AG10803 (cell line): ENCODE measurements around the gene IQCC.

Source experiments
- DNase-seq: peaks from one replicate; pipeline ENCODE4 v3.0.0; 2010; ENCODE audit warnings: low read depth
- H3K4me3 ChIP-seq: 2 replicates; pipeline ENCODE4 v1.5.1; 2011; ENCODE audit warnings: mild to moderate bottlenecking, low read length, control low read depth
- TF ChIP-seq, protein P1 (sequence below): conservative IDR thresholded peaks from 2 replicates; pipeline ENCODE4 v1.5.1; 2011; ENCODE audit warnings: mild to moderate bottlenecking, low read length, control low read depth, inconsistent platforms

The IQCC gene

DNA sequence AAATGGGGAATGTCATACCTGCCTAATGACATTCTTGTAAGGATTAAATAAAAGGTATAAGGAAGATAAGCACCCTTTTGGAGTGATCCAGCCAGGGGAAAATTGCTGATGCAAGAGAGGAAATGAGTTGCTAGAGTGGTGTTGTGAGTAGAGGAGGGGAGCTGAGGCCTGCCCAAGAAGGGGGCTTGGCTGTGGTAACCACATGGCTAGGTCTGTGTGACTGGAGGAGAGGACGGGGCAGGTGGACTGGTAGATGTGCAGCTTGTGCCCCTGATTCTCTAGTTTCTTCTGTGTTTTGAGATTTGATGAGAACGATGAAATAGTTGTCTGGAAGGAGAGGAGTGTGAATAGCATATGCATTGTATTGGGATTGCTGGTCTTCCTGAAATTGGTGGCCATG lies 19.4 kb upstream of the IQCC start:
- H3K4me3 ChIP-seq: no peak overlapping the region
- TF ChIP-seq, protein P1, sequence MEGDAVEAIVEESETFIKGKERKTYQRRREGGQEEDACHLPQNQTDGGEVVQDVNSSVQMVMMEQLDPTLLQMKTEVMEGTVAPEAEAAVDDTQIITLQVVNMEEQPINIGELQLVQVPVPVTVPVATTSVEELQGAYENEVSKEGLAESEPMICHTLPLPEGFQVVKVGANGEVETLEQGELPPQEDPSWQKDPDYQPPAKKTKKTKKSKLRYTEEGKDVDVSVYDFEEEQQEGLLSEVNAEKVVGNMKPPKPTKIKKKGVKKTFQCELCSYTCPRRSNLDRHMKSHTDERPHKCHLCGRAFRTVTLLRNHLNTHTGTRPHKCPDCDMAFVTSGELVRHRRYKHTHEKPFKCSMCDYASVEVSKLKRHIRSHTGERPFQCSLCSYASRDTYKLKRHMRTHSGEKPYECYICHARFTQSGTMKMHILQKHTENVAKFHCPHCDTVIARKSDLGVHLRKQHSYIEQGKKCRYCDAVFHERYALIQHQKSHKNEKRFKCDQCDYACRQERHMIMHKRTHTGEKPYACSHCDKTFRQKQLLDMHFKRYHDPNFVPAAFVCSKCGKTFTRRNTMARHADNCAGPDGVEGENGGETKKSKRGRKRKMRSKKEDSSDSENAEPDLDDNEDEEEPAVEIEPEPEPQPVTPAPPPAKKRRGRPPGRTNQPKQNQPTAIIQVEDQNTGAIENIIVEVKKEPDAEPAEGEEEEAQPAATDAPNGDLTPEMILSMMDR: no peak
- DNase-seq: no peak

DNA sequence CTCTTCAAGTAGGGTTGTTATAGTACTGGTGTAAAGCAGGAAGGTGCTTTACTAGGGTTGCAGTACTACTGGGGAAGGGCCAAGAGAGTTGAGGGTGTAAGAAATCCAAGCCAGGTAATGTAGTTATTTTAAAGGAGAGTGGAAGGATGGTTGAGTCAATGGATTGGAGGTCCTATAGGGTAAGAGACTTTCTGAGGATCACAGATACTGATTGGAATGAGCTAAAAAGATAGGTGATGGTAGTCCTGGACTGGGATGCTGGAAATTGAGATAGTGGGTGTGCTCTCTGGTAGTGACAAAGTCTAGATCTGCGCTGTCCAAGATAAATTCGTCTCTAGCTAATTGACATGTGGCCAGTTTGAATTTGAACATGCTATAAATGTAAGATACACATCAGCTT lies 19.0 kb upstream of the IQCC start:
- no peak for DNase-seq
- no peak overlapping the region for H3K4me3 ChIP-seq
- TF ChIP-seq, protein P1: no peak

DNA sequence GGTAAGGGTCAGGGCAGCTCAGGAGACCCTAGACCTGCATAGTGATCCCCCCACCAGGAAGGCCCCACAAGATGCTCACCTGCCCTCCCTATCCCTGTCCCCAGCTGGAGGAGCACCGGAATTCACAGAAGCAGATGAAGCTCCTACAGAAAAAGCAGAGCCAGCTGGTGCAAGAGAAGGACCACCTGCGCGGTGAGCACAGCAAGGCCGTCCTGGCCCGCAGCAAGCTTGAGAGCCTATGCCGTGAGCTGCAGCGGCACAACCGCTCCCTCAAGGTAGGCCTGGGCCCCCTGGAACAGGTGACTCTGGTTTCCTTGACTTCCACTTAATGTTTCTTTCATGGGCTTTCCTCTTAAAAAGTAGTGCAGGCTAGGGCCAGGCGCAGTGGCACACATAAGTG lies 17.6 kb upstream of the IQCC start:
- TF ChIP-seq, protein P1: no peak

DNA sequence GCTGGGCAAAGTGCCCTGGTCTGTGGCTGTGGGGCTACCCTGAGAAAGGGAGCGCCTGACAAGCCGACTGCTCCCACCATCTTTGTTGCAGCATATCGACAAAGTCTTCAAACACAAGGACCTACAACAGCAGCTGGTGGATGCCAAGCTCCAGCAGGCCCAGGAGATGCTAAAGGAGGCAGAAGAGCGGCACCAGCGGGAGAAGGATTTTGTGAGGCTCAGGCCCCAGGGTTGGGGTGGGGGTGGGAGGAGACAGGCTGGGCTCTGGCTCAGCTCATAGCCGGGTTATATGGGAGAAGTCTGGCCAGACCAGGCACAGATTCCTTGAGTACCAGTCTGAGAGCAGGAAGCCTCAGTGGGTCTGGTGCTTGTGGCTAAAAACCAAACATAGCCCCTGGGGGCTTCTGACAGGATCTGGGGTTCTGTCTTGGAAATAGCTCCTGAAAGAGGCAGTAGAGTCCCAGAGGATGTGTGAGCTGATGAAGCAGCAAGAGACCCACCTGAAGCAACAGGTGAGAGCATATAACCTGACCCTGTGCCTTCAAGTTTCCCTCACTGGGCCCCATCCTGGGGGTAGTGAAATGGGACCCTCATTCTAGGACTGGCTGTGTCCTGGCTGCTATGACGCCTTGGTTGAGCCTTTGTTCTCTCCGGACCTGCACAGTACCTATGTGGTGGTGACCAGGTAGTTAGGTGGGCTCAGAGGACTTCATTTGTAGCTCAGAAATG lies 13.1 kb upstream of the IQCC start:
- no peak for DNase-seq
- H3K4me3 ChIP-seq: no peak overlapping the region
- TF ChIP-seq, protein P1: no peak

More for the DNA sequence above, 17.6 kb upstream of the IQCC start:
- H3K4me3 ChIP-seq: no peak overlapping the region
- DNase-seq: no peak

DNA sequence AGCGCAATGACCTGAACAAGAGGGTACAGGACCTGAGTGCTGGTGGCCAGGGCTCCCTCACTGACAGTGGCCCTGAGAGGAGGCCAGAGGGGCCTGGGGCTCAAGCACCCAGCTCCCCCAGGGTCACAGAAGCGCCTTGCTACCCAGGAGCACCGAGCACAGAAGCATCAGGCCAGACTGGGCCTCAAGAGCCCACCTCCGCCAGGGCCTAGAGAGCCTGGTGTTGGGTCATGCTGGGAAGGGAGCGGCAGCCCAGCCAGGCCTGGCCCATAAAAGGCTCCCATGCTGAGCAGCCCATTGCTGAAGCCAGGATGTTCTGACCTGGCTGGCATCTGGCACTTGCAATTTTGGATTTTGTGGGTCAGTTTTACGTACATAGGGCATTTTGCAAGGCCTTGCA lies 10.5 kb upstream of the IQCC start:
- TF ChIP-seq, protein P1: no peak
- no peak overlapping the region for H3K4me3 ChIP-seq
- no peak for DNase-seq

DNA sequence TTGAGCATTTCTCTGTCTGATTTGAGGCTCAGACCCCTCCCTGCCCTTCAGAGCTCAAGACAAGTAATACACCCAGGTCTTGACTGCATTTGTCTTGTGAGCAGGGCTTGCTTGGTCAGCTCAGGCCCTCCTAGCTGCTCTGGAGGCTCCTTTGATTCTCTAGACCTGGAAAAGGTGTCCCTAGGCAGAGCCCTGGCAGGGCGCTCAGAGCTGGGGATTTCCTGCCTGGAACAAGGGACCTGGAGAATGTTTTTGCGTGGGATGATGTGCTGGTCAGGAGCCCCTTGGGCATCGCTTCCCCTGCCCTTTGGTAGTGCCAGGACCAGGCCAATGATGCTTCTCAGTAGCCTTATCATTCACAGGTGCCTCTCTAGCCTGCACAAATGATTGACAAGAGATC lies 9.9 kb upstream of the IQCC start:
- TF ChIP-seq, protein P1: no peak
- no peak for DNase-seq
- no peak overlapping the region for H3K4me3 ChIP-seq

DNA sequence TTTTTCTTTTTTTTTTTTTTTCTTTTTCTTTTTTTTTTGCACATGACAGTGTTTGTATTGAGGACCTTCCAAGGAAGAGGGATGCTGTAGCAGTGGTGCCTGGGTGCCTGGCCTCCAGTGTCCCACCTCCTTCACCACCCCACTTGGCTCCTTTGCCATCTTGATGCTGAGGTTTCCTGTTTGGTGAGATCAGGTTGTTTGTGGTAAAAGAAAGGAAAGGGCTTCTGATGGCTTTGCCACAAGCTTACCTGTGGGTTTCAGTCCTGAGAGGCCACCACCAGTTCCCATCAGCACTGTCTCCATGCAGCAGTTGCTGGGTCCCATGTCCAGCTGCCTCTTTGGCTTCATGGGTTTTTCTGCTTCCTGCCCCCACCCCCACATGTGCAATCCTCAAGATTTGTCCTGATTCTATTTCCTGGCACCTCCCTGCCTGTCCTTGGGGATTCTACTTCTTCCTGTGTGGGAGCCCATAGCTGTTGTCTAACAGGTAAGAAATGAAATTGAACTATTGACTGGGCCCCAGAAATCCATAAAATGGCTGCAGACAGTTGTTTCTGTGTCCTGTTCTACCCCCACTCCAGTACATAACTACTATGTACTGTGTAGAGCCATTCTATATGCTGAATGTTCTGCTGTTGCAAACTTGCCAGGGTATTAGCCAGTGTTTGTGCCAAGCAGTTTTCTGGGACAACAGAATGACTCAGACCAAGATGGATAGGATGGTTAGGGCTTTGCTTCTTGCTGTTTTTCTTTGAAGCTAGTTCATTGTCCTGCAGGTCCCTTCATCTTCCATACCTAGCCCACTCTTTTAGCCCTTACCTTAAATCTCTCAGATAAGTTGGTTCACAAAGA lies 9.3 kb upstream of the IQCC start:
- H3K4me3 ChIP-seq: no peak overlapping the region
- TF ChIP-seq, protein P1: no peak
- no peak for DNase-seq
